H1 (cell line): ENCODE results near the gene IRF3.

Source experiments
- BCL11A ChIP-seq, 2 experiments: IDR thresholded peaks; one replicate each; pipeline ENCODE4 v1.6.1; 2011; ENCODE audit warnings: low read depth in 2 of 2, low read length in 2 of 2, mild to moderate bottlenecking in 2 of 2
- CREB1 ChIP-seq: IDR thresholded peaks from 2 replicates; pipeline ENCODE4 v1.6.1; 2012; ENCODE audit warnings: inconsistent platforms
- CTCF ChIP-seq, 3 experiments: IDR thresholded peaks; 1 replicate in 2 of 3; 2 replicates in 1 of 3; pipeline versions ENCODE4 v1.5.1 to v1.6.1; 2011; ENCODE audit warnings: low read length in 3 of 3, mild to moderate bottlenecking in 3 of 3, inconsistent platforms in 2 of 3, low read depth in 1 of 3, moderate library complexity in 1 of 3; ENCODE audit not compliant: insufficient read depth in 1 of 3; ENCODE audit errors: control extremely low read depth in 1 of 3
- EP300 ChIP-seq, 2 experiments: IDR thresholded peaks; 1 replicate in 1 of 2; 2 replicates in 1 of 2; pipeline ENCODE4 v1.6.1; 2011 to 2012; ENCODE audit warnings: low read depth in 2 of 2, low read length in 2 of 2, mild to moderate bottlenecking in 2 of 2, borderline replicate concordance in 1 of 2, inconsistent platforms in 1 of 2, moderate library complexity in 1 of 2
- EZH2 ChIP-seq: fragments of 200-600 bp; sonication (generic); IDR thresholded peaks from 2 replicates; pipeline ENCODE4 v1.7.1; 2012; ENCODE audit warnings: low read depth, mild to moderate bottlenecking, moderate library complexity, low read length, inconsistent platforms; ENCODE audit not compliant: severe bottlenecking
- MAX ChIP-seq: IDR thresholded peaks from 2 replicates; pipeline ENCODE4 v1.6.1; 2012; ENCODE audit warnings: inconsistent platforms
- POLR2A ChIP-seq, 2 experiments: IDR thresholded peaks; 1 replicate in 1 of 2; 2 replicates in 1 of 2; pipeline ENCODE4 v1.6.1; 2011; ENCODE audit warnings: low read depth in 2 of 2, low read length in 2 of 2, mild to moderate bottlenecking in 2 of 2; ENCODE audit errors: control extremely low read depth in 1 of 2
- POLR2AphosphoS5 ChIP-seq: IDR thresholded peaks from 2 replicates; pipeline ENCODE4 v1.6.1; 2011; ENCODE audit warnings: low read depth, low read length
- RAD21 ChIP-seq, 2 experiments: IDR thresholded peaks in 1 of 2; conservative IDR thresholded peaks in 1 of 2; 2 replicates each; pipeline ENCODE4 v1.6.1; 2011; ENCODE audit warnings: low read depth in 2 of 2, low read length in 2 of 2, improper control_type of control experiment in 1 of 2, inconsistent platforms in 1 of 2, mild to moderate bottlenecking in 1 of 2, moderate library complexity in 1 of 2
- SP1 ChIP-seq: IDR thresholded peaks from 2 replicates; pipeline ENCODE4 v1.6.1; 2011; ENCODE audit warnings: low read depth, low read length
- YY1 ChIP-seq: IDR thresholded peaks from 2 replicates; pipeline ENCODE4 v1.6.1; 2011; ENCODE audit warnings: low read depth, mild to moderate bottlenecking, low read length

GRCh38 chr19:49686503-49687088, 20.9 kb upstream of the IRF3 start:
- TF ChIP-seq EP300 (IDR thresholded peaks at IDR 0.05; ENCODE audit: borderline replicate concordance in 1 of 2, low read depth in 2 of 2, low read length in 2 of 2) (no peak), YY1 (no peak), BCL11A (IDR thresholded peaks at IDR 0.05; ENCODE audit: low read depth in 2 of 2, low read length in 2 of 2) (no peak), POLR2AphosphoS5 (no peak; the same call in 1 of the 2 replicates), MAX (no peak), RAD21 (IDR thresholded peaks at IDR 0.05 in 1 of 2, conservative IDR thresholded peaks at IDR 0.05 in 1 of 2; ENCODE audit: low read depth in 2 of 2, low read length in 2 of 2) (no peak), EZH2 (no peak), CREB1 (no peak), POLR2A (IDR thresholded peaks at IDR 0.05; ENCODE audit: control extremely low read depth in 1 of 2, low read depth in 2 of 2, low read length in 2 of 2) (no peak), CTCF (IDR thresholded peaks at IDR 0.05; ENCODE audit: control extremely low read depth in 1 of 3, insufficient read depth in 1 of 3, low read depth in 1 of 3, low read length in 3 of 3) (no peak), SP1 (no peak)
